GM12878 (cell line): ENCODE data around the gene ATF2. TPM values are rescaled to one million over a fixed set of nuclear protein-coding genes. Genes with fewer than 3 reads are reported as not detected.

Experiments used
- CBX5 ChIP-seq: sonication (generic); IDR thresholded peaks from 2 replicates; pipeline ENCODE4 v1.6.1; 2016; ENCODE audit warnings: low read depth, moderate library complexity, mild to moderate bottlenecking, inconsistent platforms
- CHD1 ChIP-seq: IDR thresholded peaks from 2 replicates; pipeline ENCODE4 v1.6.1; 2012; ENCODE audit warnings: low read depth, low read length, improper control_type of control experiment
- CHD4 ChIP-seq: fragments of 200-600 bp; sonication (generic); IDR thresholded peaks from 2 replicates; pipeline ENCODE4 v1.6.1; 2016; ENCODE audit warnings: mild to moderate bottlenecking
- CREM ChIP-seq: IDR thresholded peaks from 2 replicates; pipeline ENCODE4 v1.6.1; 2014; ENCODE audit warnings: antibody characterized with exemption, low read depth
- DPF2 ChIP-seq: fragments of 450-650 bp; IDR thresholded peaks from 2 replicates; pipeline ENCODE4 v1.6.1; 2017; ENCODE audit warnings: mild to moderate bottlenecking
- FOXK2 ChIP-seq: fragments of 450-650 bp; IDR thresholded peaks from 2 replicates; pipeline ENCODE4 v1.6.1; 2017; ENCODE audit warnings: mild to moderate bottlenecking, moderate library complexity
- GABPA ChIP-seq: IDR thresholded peaks from 2 replicates; pipeline ENCODE4 v1.6.1; 2014; ENCODE audit warnings: antibody characterized with exemption, low read depth, mild to moderate bottlenecking, inconsistent platforms
- GATAD2B ChIP-seq: fragments of 450-650 bp; conservative IDR thresholded peaks from 2 replicates; pipeline ENCODE4 v1.6.1; 2017; ENCODE audit warnings: low read depth, mild to moderate bottlenecking, moderate library complexity
- IKZF1 ChIP-seq: fragments of 450-650 bp; conservative IDR thresholded peaks from 2 replicates; pipeline ENCODE4 v1.6.1; 2017; ENCODE audit warnings: antibody characterized with exemption, mild to moderate bottlenecking
- KLF5 ChIP-seq: fragments of 450-650 bp; IDR thresholded peaks from 2 replicates; pipeline ENCODE4 v1.6.1; 2014; ENCODE audit warnings: mild to moderate bottlenecking; ENCODE audit not compliant: partially characterized antibody
- MTA2 ChIP-seq: fragments of 450-650 bp; IDR thresholded peaks from 2 replicates; pipeline ENCODE4 v1.6.1; 2016; ENCODE audit warnings: low read depth, mild to moderate bottlenecking, moderate library complexity
- MXI1 ChIP-seq: fragments of 150-350 bp; IDR thresholded peaks from 2 replicates; pipeline ENCODE4 v1.6.1; 2011; ENCODE audit warnings: low read depth, mild to moderate bottlenecking, inconsistent platforms, low read length, improper control_type of control experiment
- NR2C1 ChIP-seq: fragments of 450-650 bp; IDR thresholded peaks from 2 replicates; pipeline ENCODE4 v1.6.1; 2017; ENCODE audit warnings: antibody characterized with exemption, mild to moderate bottlenecking, moderate library complexity
- NRF1 ChIP-seq: conservative IDR thresholded peaks from 2 replicates; pipeline ENCODE4 v1.6.1; 2011; ENCODE audit warnings: mild to moderate bottlenecking, low read depth, low read length, improper control_type of control experiment
- PAX5 ChIP-seq: IDR thresholded peaks from 2 replicates; pipeline ENCODE4 v1.6.1; 2011; ENCODE audit warnings: low read depth, low read length, borderline replicate concordance
- POLR2A ChIP-seq: IDR thresholded peaks from 2 replicates; pipeline ENCODE4 v1.6.1; 2011; ENCODE audit warnings: low read depth, mild to moderate bottlenecking, low read length
- RAD51 ChIP-seq: fragments of 450-650 bp; IDR thresholded peaks from 2 replicates; pipeline ENCODE4 v1.6.1; 2016; ENCODE audit warnings: moderate library complexity, mild to moderate bottlenecking, inconsistent platforms
- RB1 ChIP-seq: fragments of 450-650 bp; formaldehyde crosslinking; IDR thresholded peaks from 2 replicates; pipeline ENCODE4 v1.6.1; 2017; ENCODE audit warnings: mild to moderate bottlenecking, borderline replicate concordance
- RFX5 ChIP-seq: IDR thresholded peaks from 2 replicates; pipeline ENCODE4 v1.6.1; 2011; ENCODE audit warnings: low read depth, low read length, improper control_type of control experiment
- RUNX3 ChIP-seq: IDR thresholded peaks from 2 replicates; pipeline ENCODE4 v1.6.1; 2012; ENCODE audit warnings: low read length, inconsistent platforms
- SMAD5 ChIP-seq: IDR thresholded peaks from 2 replicates; pipeline ENCODE4 v1.6.1; 2016; ENCODE audit warnings: antibody characterized with exemption, low read depth
- SP1 ChIP-seq: IDR thresholded peaks from one replicate; pipeline ENCODE4 v1.6.1; 2011; ENCODE audit warnings: low read depth, low read length
- SREBF1 ChIP-seq: IDR thresholded peaks from 2 replicates; pipeline ENCODE4 v1.6.1; 2012; ENCODE audit warnings: mild to moderate bottlenecking, low read length
- SREBF2 ChIP-seq: IDR thresholded peaks from 2 replicates; pipeline ENCODE4 v1.6.1; 2012; ENCODE audit warnings: mild to moderate bottlenecking, low read length
- TAF1 ChIP-seq: IDR thresholded peaks from 2 replicates; pipeline ENCODE4 v1.6.1; 2011; ENCODE audit warnings: mild to moderate bottlenecking, low read depth, low read length, borderline replicate concordance
- TARDBP ChIP-seq: IDR thresholded peaks from 2 replicates; pipeline ENCODE4 v1.6.1; 2016; ENCODE audit warnings: borderline replicate concordance
- TBL1XR1 ChIP-seq: IDR thresholded peaks from 2 replicates; pipeline ENCODE4 v1.6.1; 2012; ENCODE audit warnings: low read depth, low read length, improper control_type of control experiment
- TCF12 ChIP-seq: IDR thresholded peaks from 2 replicates; pipeline ENCODE4 v1.6.1; 2011; ENCODE audit warnings: low read depth, mild to moderate bottlenecking, low read length
- YY1 ChIP-seq: IDR thresholded peaks from 2 replicates; pipeline ENCODE4 v1.6.1; 2011; ENCODE audit warnings: low read depth, mild to moderate bottlenecking, low read length
- ZBED1 ChIP-seq: IDR thresholded peaks from 2 replicates; pipeline ENCODE4 v1.6.1; 2016; ENCODE audit warnings: borderline replicate concordance
- ZNF687 ChIP-seq: fragments of 450-650 bp; IDR thresholded peaks from 2 replicates; pipeline ENCODE4 v1.6.1; 2017; ENCODE audit warnings: mild to moderate bottlenecking, moderate library complexity
- polyA plus RNA-seq, 11 experiments: library from polyadenylated mRNA; depleted of rRNA in 4 of 11; unstranded in 6 of 11; stranded (reverse) in 5 of 11; fragments of >200 nt; fragmentation: Nextera tagmentation in 4 of 11; fragmentation: Illumina TruSeq in 1 of 11; extraction: Ambion mirVana in 4 of 11; extraction: Trizol in 1 of 11; gene quantifications; 1 replicate in 1 of 11; 2 replicates in 10 of 11; pipeline versions ENCODE4 v1.2.1 to v1.2.3, GENCODE V29; 2011 to 2016; ENCODE audit warnings: inconsistent platforms in 2 of 11, missing spikeins in 2 of 11, low read depth in 1 of 11
- total RNA-seq, 4 experiments: library from RNA; depleted of rRNA in 3 of 4; stranded (reverse); fragments of >200 nt in 3 of 4; fragmentation: Illumina TruSeq in 1 of 4; extraction: Trizol in 1 of 4; gene quantifications; 2 replicates each; pipeline versions ENCODE4 v1.2.1 to v1.2.3, GENCODE V29; 2013 to 2021

Gene ATF2
- total and polyA plus RNA-seq, 10 of the 15 experiments (the other 5 are each of a cell fraction or from before 2014, with no cell fraction given), result 10.3 to 78.0 (median 36.0) TPM

- TF ChIP-seq YY1, result peak; percentile 83
- peak; percentile 74 for TF ChIP-seq RUNX3
- no peak for TF ChIP-seq TBL1XR1
- peak; percentile 93 for TF ChIP-seq NR2C1
- TF ChIP-seq MXI1, result peak; percentile 52
- TF ChIP-seq RAD51, result peak; percentile 32; the same call in 1 of the 2 replicates
- TF ChIP-seq MTA2, result peak; percentile 60; the same call in 1 of the 2 replicates
- TF ChIP-seq SREBF2, result no peak
- TF ChIP-seq ZBED1, result no peak
- 0 out of 2 replicates have a peak, but pooled peaks have one; percentile 58 for TF ChIP-seq GABPA
- peak; percentile 43 for TF ChIP-seq SP1
- peak; percentile 94 for TF ChIP-seq POLR2A
- no peak for TF ChIP-seq CHD4
- TF ChIP-seq RB1, result 0 out of 2 replicates have a peak, but pooled peaks have one; percentile 49
- TF ChIP-seq CREM, result peak; percentile 74
- 0 out of 2 replicates have a peak, but pooled peaks have one; percentile 77 for TF ChIP-seq CBX5
- peak; percentile 94 for TF ChIP-seq TCF12
- TF ChIP-seq GATAD2B, result peak; percentile 57
- peak; percentile 85 for TF ChIP-seq TAF1
- no peak for TF ChIP-seq CHD1
- TF ChIP-seq KLF5, result peak; percentile 68
- TF ChIP-seq IKZF1, result peak; percentile 50
- TF ChIP-seq TARDBP, result peak; percentile 99
- TF ChIP-seq PAX5, result peak; percentile 20; the same call in 1 of the 2 replicates
- peak; percentile 74 for TF ChIP-seq ZNF687
- TF ChIP-seq RFX5, result no peak
- no peak for TF ChIP-seq SREBF1
- peak; percentile 52 for TF ChIP-seq NRF1
- peak; percentile 96 for TF ChIP-seq SMAD5
- peak; percentile 39; the same call in 1 of the 2 replicates for TF ChIP-seq FOXK2
- TF ChIP-seq DPF2, result no peak
These were observed 13.3 kb upstream of the ATF2 start, which contains the start of gene ATP5MC3 (continued) for GRCh38 chr2:175181104-175181876.
